Osteocyte (in vitro differentiated cells): Measurements from ENCODE around the gene RFTN2. TPM values are rescaled to one million over a fixed set of nuclear protein-coding genes. Genes with fewer than 3 reads are reported as not detected.

ENCODE experiments used
- DNase-seq: peaks from one replicate; pipeline ENCODE4 v3.0.0; 2021; ENCODE audit warnings: mixed read lengths; ENCODE audit not compliant: unreplicated experiment; ENCODE audit errors: extremely low spot score
- H3K27ac Mint-ChIP-seq: one replicate; pipeline ENCODE4 v1.8.0; 2021; ENCODE audit warnings: mild to moderate bottlenecking, mixed read lengths; ENCODE audit not compliant: unreplicated experiment
- H3K27me3 Mint-ChIP-seq: one replicate; pipeline ENCODE4 v1.8.0; 2021; ENCODE audit warnings: mixed read lengths; ENCODE audit not compliant: unreplicated experiment
- H3K36me3 Mint-ChIP-seq: one replicate; pipeline ENCODE4 v1.8.0; 2021; ENCODE audit warnings: mixed read lengths; ENCODE audit not compliant: unreplicated experiment
- H3K4me1 Mint-ChIP-seq: one replicate; pipeline ENCODE4 v1.8.0; 2021; ENCODE audit warnings: mixed read lengths; ENCODE audit not compliant: unreplicated experiment
- H3K4me3 Mint-ChIP-seq: one replicate; pipeline ENCODE4 v1.8.0; 2021; ENCODE audit warnings: mild to moderate bottlenecking, moderate library complexity, mixed read lengths; ENCODE audit not compliant: unreplicated experiment
- H3K9me3 Mint-ChIP-seq: one replicate; pipeline ENCODE4 v1.8.0; 2021; ENCODE audit warnings: mixed read lengths; ENCODE audit not compliant: unreplicated experiment
- CTCF ChIP-seq: fragments of 200-600 bp; sonication (generic); IDR thresholded peaks from 2 replicates; pipeline ENCODE4 v1.5.0; 2021; ENCODE audit warnings: antibody characterized with exemption, mild to moderate bottlenecking, moderate library complexity
- total RNA-seq: library from RNA; stranded (reverse); gene quantifications from 2 replicates; pipeline ENCODE4 v1.2.1, GENCODE V29; 2021

RFTN2 gene
- total RNA-seq, 1 donor from 2014 or later: 29.4 TPM

- DNase-seq: no peak
- Mint-ChIP-seq H3K4me3 (no peak overlapping the region), H3K27me3 (no peaks in the 10 kb centered on the region), H3K27ac (no peak overlapping the region), H3K36me3 (peaks cover 21% of the 10 kb centered on the region), H3K9me3 (peaks cover 4% of the 10 kb centered on the region), H3K4me1 (no peaks in the 10 kb centered on the region)
- TF ChIP-seq CTCF: no peak
Measured at GRCh38 chr2:197601726-197602125, 73.7 kb downstream of the RFTN2 start.

- Mint-ChIP-seq H3K9me3 (no peaks in the 10 kb centered on the region), H3K27me3 (no peaks in the 10 kb centered on the region), H3K36me3 (peaks cover 19% of the 10 kb centered on the region), H3K27ac (no peak overlapping the region), H3K4me1 (no peaks in the 10 kb centered on the region), H3K4me3 (no peak overlapping the region)
- no peak for DNase-seq
- TF ChIP-seq CTCF: no peak
Measured at GRCh38 chr2:197600306-197600705, 75.1 kb downstream of the RFTN2 start.

GRCh38 chr2:197599285-197599965, 76.0 kb downstream of the RFTN2 start:
- TF ChIP-seq CTCF: peak; percentile 9
- H3K4me3 Mint-ChIP-seq: no peak overlapping the region
- H3K4me1 Mint-ChIP-seq: no peaks in the 10 kb centered on the region
- no peak overlapping the region for H3K27ac Mint-ChIP-seq
- DNase-seq: no peak
- no peaks in the 10 kb centered on the region for H3K27me3 Mint-ChIP-seq
- H3K36me3 Mint-ChIP-seq: peaks cover 27% of the 10 kb centered on the region
- no peaks in the 10 kb centered on the region for H3K9me3 Mint-ChIP-seq

- no peaks in the 10 kb centered on the region for H3K9me3 Mint-ChIP-seq
- H3K27me3 Mint-ChIP-seq: no peaks in the 10 kb centered on the region
- TF ChIP-seq CTCF: no peak
- no peaks in the 10 kb centered on the region for H3K4me1 Mint-ChIP-seq
- H3K36me3 Mint-ChIP-seq: peaks cover 27% of the 10 kb centered on the region
- no peak overlapping the region for H3K4me3 Mint-ChIP-seq
- no peak for DNase-seq
- H3K27ac Mint-ChIP-seq: no peak overlapping the region
Measured at GRCh38 chr2:197598450-197598849, 76.9 kb downstream of the RFTN2 start.

- peaks cover 27% of the 10 kb centered on the region for H3K36me3 Mint-ChIP-seq
- no peaks in the 10 kb centered on the region for H3K4me1 Mint-ChIP-seq
- no peak for DNase-seq
- no peak for TF ChIP-seq CTCF
- H3K4me3 Mint-ChIP-seq: no peak overlapping the region
- H3K9me3 Mint-ChIP-seq: no peaks in the 10 kb centered on the region
- H3K27ac Mint-ChIP-seq: no peak overlapping the region
- no peaks in the 10 kb centered on the region for H3K27me3 Mint-ChIP-seq
Measured at GRCh38 chr2:197597166-197597565, 78.2 kb downstream of the RFTN2 start.
